Subcutaneous abdominal adipose tissue (tissue), 5 donors: Measurements from ENCODE around the gene RALGPS1.

Experiments
- H3K27ac ChIP-seq: one replicate; pipeline ENCODE4 v1.7.0; 2013; ENCODE audit warnings: low read depth, mild to moderate bottlenecking, inconsistent platforms, low read length, moderate library complexity
- H3K27me3 ChIP-seq, 5 donors: one replicate each; pipeline ENCODE4 v1.7.0; 2013; ENCODE audit warnings: low read length in 5 of 5, inconsistent platforms in 1 of 5; ENCODE audit not compliant: control insufficient read depth in 5 of 5, insufficient read depth in 4 of 5
- H3K36me3 ChIP-seq, 5 donors: one replicate each; pipeline ENCODE4 v1.7.0; 2013; ENCODE audit warnings: low read length in 5 of 5; ENCODE audit not compliant: control insufficient read depth in 5 of 5, insufficient read depth in 5 of 5
- H3K4me1 ChIP-seq, 5 donors: one replicate each; pipeline ENCODE4 v1.7.0; 2013; ENCODE audit warnings: low read length in 5 of 5, mild to moderate bottlenecking in 3 of 5, moderate library complexity in 1 of 5; ENCODE audit not compliant: control insufficient read depth in 5 of 5, insufficient read depth in 5 of 5
- H3K4me3 ChIP-seq, 5 donors: one replicate each; pipeline ENCODE4 v1.7.0; 2013; ENCODE audit warnings: low read length in 5 of 5, low read depth in 1 of 5
- H3K9ac ChIP-seq, 5 donors: one replicate each; pipeline ENCODE4 v1.7.0; 2013; ENCODE audit warnings: low read length in 5 of 5, mild to moderate bottlenecking in 4 of 5, moderate library complexity in 3 of 5
- H3K9me3 ChIP-seq, 5 donors: one replicate each; pipeline ENCODE4 v1.7.0; 2013; ENCODE audit warnings: low read length in 5 of 5; ENCODE audit not compliant: control insufficient read depth in 5 of 5
- donor health status: healthy.
- donor health status: healthy.
- donor health status: healthy.
- donor health status: healthy.
- donor health status: healthy.

The RALGPS1 gene

GRCh38 chr9:126982215-126983002 lies 67.8 kb downstream of the RALGPS1 start:
- Histone ChIP-seq H3K4me3 (no peak overlapping the region), H3K9me3 (peaks cover 0 to 6% (median 4%) of the 10 kb centered on the region in 5 donors), H3K4me1 (peaks cover 10 to 28% (median 24%) of the 10 kb centered on the region in 5 donors), H3K27ac (no peak overlapping the region), H3K9ac (no peak overlapping the region), H3K36me3 (no peaks in the 10 kb centered on the region), H3K27me3 (no peaks in the 10 kb centered on the region)

DNA sequence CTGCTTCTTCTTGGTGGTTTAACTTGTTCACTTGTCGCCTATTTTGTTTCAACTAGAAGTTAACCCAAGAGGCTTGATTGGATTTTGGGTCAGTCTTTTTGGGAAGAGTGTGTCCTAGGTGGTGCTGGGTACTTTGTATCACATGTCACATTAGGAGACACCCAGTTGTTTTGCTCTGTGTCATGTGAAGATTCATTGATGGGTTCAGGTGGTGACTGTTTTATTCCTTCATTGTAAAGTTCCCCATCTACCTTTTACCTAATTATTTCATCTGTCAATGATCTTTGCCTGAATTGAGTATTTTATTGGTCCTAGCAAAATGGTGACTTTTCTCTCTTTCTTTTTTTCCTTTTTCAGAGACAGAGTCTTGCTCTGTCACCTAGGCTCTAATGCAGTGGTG lies 69.2 kb downstream of the RALGPS1 start:
- Histone ChIP-seq H3K27me3 (no peaks in the 10 kb centered on the region), H3K36me3 (no peaks in the 10 kb centered on the region), H3K9me3 (peaks cover 0 to 6% (median 4%) of the 10 kb centered on the region in 5 donors), H3K9ac (no peak overlapping the region), H3K27ac (no peak overlapping the region), H3K4me3 (no peak overlapping the region), H3K4me1 (peaks cover 10 to 29% (median 24%) of the 10 kb centered on the region in 5 donors)

DNA sequence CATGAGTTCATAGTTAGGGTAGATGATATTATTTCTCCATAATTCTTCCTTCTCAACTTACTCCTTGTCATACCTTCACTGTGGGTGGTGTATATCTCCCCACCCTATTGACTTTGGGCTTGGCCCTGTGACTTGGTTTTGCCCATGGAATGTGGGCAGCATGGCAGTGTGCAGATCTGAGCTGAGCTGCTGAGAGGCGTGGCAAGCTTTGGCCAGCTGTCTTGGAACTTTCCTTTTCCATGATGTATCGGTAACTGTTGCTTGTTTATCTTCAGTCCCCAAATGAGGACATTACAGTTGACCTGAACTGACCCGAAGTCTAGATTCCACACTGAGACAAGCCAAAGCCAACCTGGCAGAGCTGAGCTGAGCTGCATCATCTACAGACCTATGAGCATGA lies 70.4 kb downstream of the RALGPS1 start:
- Histone ChIP-seq H3K9ac (no peak overlapping the region), H3K4me1 (peaks cover 13 to 39% (median 34%) of the 10 kb centered on the region in 5 donors), H3K27ac (no peak overlapping the region), H3K4me3 (no peak overlapping the region), H3K27me3 (no peaks in the 10 kb centered on the region), H3K9me3 (peaks cover 0 to 6% (median 4%) of the 10 kb centered on the region in 5 donors), H3K36me3 (no peaks in the 10 kb centered on the region)

GRCh38 chr9:126985870-126986498 lies 71.4 kb downstream of the RALGPS1 start:
- H3K27ac ChIP-seq, result no peak overlapping the region

DNA sequence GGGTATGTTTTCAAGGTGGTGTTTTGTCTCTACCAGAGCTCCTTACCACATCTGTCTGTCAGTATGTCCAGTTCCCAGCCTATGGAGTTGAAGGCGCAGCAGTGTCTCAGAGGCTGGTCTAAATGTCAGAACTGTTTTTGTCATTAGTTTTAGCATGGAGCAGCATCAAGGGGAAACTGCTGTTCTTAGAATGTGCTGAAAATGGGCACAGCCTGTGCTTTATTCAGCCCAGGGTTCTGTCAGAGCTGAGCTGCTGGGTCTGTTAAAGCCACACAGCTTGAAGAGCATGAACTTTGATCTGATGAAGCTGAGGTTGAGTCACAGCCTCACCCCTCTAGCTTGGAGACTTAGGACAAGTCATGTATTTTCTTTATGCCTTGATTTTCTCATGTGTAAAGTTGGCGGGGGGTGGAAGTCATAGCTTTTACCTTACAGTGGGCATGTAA lies 71.9 kb downstream of the RALGPS1 start:
- H3K27me3 ChIP-seq, result peaks cover 0 to 3% (median 0%) of the 10 kb centered on the region in 5 donors
- H3K9me3 ChIP-seq, result peaks cover 0 to 6% (median 4%) of the 10 kb centered on the region in 5 donors
- H3K4me3 ChIP-seq, result no peak overlapping the region
- no peaks in the 10 kb centered on the region for H3K36me3 ChIP-seq
- H3K4me1 ChIP-seq, result peaks cover 25 to 54% (median 48%) of the 10 kb centered on the region in 5 donors
- H3K27ac ChIP-seq, result no peak overlapping the region
- H3K9ac ChIP-seq, result no peak overlapping the region

More at GRCh38 chr9:126985870-126986498, 71.4 kb downstream of the RALGPS1 start:
- Histone ChIP-seq H3K4me3 (no peak overlapping the region), H3K9me3 (peaks cover 0 to 6% (median 4%) of the 10 kb centered on the region in 5 donors), H3K9ac (no peak overlapping the region), H3K27me3 (peaks cover 0 to 3% (median 0%) of the 10 kb centered on the region in 5 donors), H3K4me1 (peaks cover 20 to 49% (median 44%) of the 10 kb centered on the region in 5 donors), H3K36me3 (no peaks in the 10 kb centered on the region)

- H3K27me3 ChIP-seq, result peaks cover 0 to 3% (median 0%) of the 10 kb centered on the region in 5 donors
- H3K9ac ChIP-seq, result no peak overlapping the region
- peaks cover 25 to 54% (median 50%) of the 10 kb centered on the region in 5 donors for H3K4me1 ChIP-seq
- H3K27ac ChIP-seq, result no peak overlapping the region
- peaks cover 0 to 6% (median 4%) of the 10 kb centered on the region in 5 donors for H3K9me3 ChIP-seq
- H3K4me3 ChIP-seq, result no peak overlapping the region
- H3K36me3 ChIP-seq, result no peaks in the 10 kb centered on the region
These were observed 74.3 kb downstream of the RALGPS1 start for GRCh38 chr9:126988857-126989256.

DNA sequence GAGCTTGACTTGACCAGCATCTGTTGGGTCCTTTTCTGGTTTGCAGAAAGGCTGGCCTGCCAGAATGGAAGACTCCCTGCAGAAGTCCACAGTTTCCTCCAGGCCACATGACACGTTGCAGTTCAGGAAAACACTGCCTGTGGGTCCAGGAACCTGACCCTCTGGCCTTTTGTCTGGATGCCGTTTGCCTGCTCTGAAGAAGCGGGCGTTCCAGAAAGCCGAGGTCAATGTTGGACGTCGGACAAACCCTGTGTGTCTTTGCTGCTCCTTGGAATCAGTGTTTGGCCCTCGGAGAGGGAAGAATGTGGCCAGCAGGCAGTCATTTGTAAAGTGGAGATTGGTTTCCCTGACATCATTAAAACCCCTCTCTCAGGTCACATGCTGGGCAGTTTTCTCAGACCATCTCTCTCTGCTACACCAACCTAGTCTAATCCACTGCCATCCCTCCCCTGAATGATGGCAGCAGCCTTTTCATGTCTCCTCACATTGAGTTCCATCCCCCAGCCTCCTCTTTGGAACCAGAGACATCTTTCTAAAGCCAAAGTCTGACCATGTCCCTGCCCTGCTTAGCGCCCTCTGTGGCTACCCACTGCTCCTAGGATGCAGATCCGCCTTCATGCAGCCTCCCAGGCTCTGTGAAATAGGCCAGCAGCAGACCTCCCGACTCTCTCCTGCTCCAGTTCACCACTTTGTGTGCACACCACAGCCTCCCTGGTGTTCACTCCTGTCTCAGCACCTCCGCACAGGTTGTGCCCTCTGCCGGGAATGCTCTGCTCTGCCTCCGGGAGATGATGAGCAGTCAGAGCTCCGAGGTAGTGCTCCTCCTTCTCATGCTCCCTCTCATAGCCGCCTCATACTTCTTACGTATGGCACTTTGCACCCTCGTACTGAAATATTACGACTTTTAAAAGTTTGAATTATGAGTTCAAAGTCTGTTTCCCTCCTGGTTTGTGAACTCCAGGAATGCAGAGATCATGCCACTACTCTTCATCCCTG lies 75.6 kb downstream of the RALGPS1 start:
- peak overlapping the region in 1 of 5 donors; percentile 29 for H3K4me3 ChIP-seq
- H3K27me3 ChIP-seq, result peaks cover 0 to 3% (median 0%) of the 10 kb centered on the region in 5 donors
- H3K36me3 ChIP-seq, result no peaks in the 10 kb centered on the region
- peak overlapping the region in 1 of 5 donors; percentile 17 for H3K9ac ChIP-seq
- H3K27ac ChIP-seq, result no peak overlapping the region
- H3K4me1 ChIP-seq, result peaks cover 25 to 48% (median 43%) of the 10 kb centered on the region in 5 donors
- H3K9me3 ChIP-seq, result peaks cover 0 to 6% (median 4%) of the 10 kb centered on the region in 5 donors

- Histone ChIP-seq H3K27me3 (peaks cover 0 to 3% (median 0%) of the 10 kb centered on the region in 5 donors), H3K4me1 (peaks cover 20 to 38% (median 33%) of the 10 kb centered on the region in 5 donors), H3K36me3 (no peaks in the 10 kb centered on the region), H3K27ac (no peak overlapping the region), H3K9me3 (peaks cover 0 to 6% (median 4%) of the 10 kb centered on the region in 5 donors), H3K4me3 (no peak overlapping the region), H3K9ac (no peak overlapping the region)
These were observed 76.6 kb downstream of the RALGPS1 start for GRCh38 chr9:126991183-126991582.

DNA sequence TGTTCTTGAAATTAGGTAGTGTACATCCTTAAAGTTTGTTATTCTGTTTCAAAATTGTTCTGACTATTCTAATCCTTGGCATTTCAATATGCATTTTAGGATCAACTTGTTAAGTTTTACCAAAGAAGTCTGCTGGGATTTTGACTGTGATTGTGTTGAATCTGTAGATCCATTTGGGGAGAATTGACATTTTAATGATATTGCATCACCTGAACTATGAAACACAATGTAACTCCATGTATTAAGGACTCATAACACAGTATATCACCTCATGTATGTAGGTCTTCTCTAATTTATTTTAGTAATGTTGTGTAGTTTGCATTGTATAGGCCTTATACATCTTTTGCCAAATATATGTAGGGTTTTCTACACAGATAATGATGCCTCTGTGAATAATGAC lies 77.8 kb downstream of the RALGPS1 start:
- H3K27me3 ChIP-seq, result peaks cover 0 to 3% (median 0%) of the 10 kb centered on the region in 5 donors
- H3K36me3 ChIP-seq, result no peaks in the 10 kb centered on the region
- H3K4me3 ChIP-seq, result no peak overlapping the region
- peaks cover 0 to 6% (median 4%) of the 10 kb centered on the region in 5 donors for H3K9me3 ChIP-seq
- H3K4me1 ChIP-seq, result peaks cover 15 to 28% (median 26%) of the 10 kb centered on the region in 5 donors
- H3K27ac ChIP-seq, result no peak overlapping the region
- no peak overlapping the region for H3K9ac ChIP-seq
